HepG2 (cell line): Measurements from ENCODE around the gene ZNF786. TPM values are rescaled to one million over a fixed set of nuclear protein-coding genes. Genes with fewer than 3 reads are reported as not detected.

Experiments
- AHR ChIP-seq: IDR thresholded peaks from 2 replicates; pipeline ENCODE4 v1.6.1; 2018; ENCODE audit warnings: missing genetic modification reagents, missing compliant biosample characterization
- AKNA ChIP-seq: sonication (generic); formaldehyde crosslinking; IDR thresholded peaks from 2 replicates; pipeline ENCODE4 v1.4.0; 2020; ENCODE audit warnings: missing genetic modification reagents, borderline replicate concordance
- BHLHE40 ChIP-seq: IDR thresholded peaks from 2 replicates; pipeline ENCODE4 v1.6.1; 2011; ENCODE audit warnings: low read length, improper control_type of control experiment
- ELF1 ChIP-seq: sonication (generic); formaldehyde crosslinking; IDR thresholded peaks from 2 replicates; pipeline ENCODE4 v1.4.0; 2020; ENCODE audit warnings: missing genetic modification reagents
- ETS1 ChIP-seq: sonication (generic); formaldehyde crosslinking; IDR thresholded peaks from 2 replicates; pipeline ENCODE4 v1.4.0; 2020; ENCODE audit warnings: missing genetic modification reagents
- FOXA3 ChIP-seq: IDR thresholded peaks from 2 replicates; pipeline ENCODE4 v1.6.1; 2016; ENCODE audit warnings: missing genetic modification reagents, missing compliant biosample characterization
- FOXP1 ChIP-seq, 2 experiments: fragments of 450-650 bp in 1 of 2; IDR thresholded peaks; 2 replicates each; pipeline ENCODE4 v1.6.1; 2017 to 2018; ENCODE audit warnings: antibody characterized with exemption in 1 of 2
- KAT8 ChIP-seq: IDR thresholded peaks from 2 replicates; pipeline ENCODE4 v1.6.1; 2016; ENCODE audit warnings: missing genetic modification reagents, missing compliant biosample characterization
- KLF13 ChIP-seq: sonication (generic); formaldehyde crosslinking; IDR thresholded peaks from 2 replicates; pipeline ENCODE4 v1.4.0; 2020; ENCODE audit warnings: mild to moderate bottlenecking, missing genetic modification reagents
- MIXL1 ChIP-seq: IDR thresholded peaks from 2 replicates; pipeline ENCODE4 v1.6.1; 2016
- SMARCE1 ChIP-seq: fragments of 450-650 bp; IDR thresholded peaks from 2 replicates; pipeline ENCODE4 v1.6.1; 2017; ENCODE audit warnings: borderline replicate concordance
- SOX13 ChIP-seq, 3 experiments: fragments of 450-650 bp in 1 of 3; sonication (generic) in 1 of 3; formaldehyde crosslinking in 1 of 3; IDR thresholded peaks in 2 of 3; conservative IDR thresholded peaks in 1 of 3; 2 replicates each; pipeline versions ENCODE4 v1.5.0 to v1.6.1; 2016 to 2020; ENCODE audit warnings: antibody characterized with exemption in 1 of 3, mild to moderate bottlenecking in 1 of 3, missing compliant biosample characterization in 1 of 3, missing genetic modification reagents in 1 of 3, moderate library complexity in 1 of 3
- SRF ChIP-seq: IDR thresholded peaks from 2 replicates; pipeline ENCODE4 v1.6.1; 2011; ENCODE audit warnings: mild to moderate bottlenecking, low read depth, low read length, moderate library complexity
- U2AF2 ChIP-seq: fragments of 200-400 bp; formaldehyde crosslinking; IDR thresholded peaks from 2 replicates; pipeline ENCODE4 v1.6.1; 2017; ENCODE audit warnings: low read depth, mild to moderate bottlenecking, low read length
- ZNF230 ChIP-seq: sonication (generic); formaldehyde crosslinking; IDR thresholded peaks from 2 replicates; pipeline ENCODE4 v1.4.0; 2020; ENCODE audit warnings: mild to moderate bottlenecking, missing genetic modification reagents
- ZNF276 ChIP-seq: sonication (generic); formaldehyde crosslinking; IDR thresholded peaks from 2 replicates; pipeline ENCODE4 v1.4.0; 2020; ENCODE audit warnings: mild to moderate bottlenecking, low read depth, missing genetic modification reagents
- ZNF331 ChIP-seq: sonication (generic); formaldehyde crosslinking; IDR thresholded peaks from 2 replicates; pipeline ENCODE4 v1.4.0; 2020; ENCODE audit warnings: missing genetic modification reagents
- ZNF724P ChIP-seq: sonication (generic); formaldehyde crosslinking; IDR thresholded peaks from 2 replicates; pipeline ENCODE4 v1.8.0; 2022; ENCODE audit warnings: missing genetic modification reagents, borderline replicate concordance
- ZNF770 ChIP-seq: sonication (generic); formaldehyde crosslinking; IDR thresholded peaks from 2 replicates; pipeline ENCODE4 v1.5.0; 2020; ENCODE audit warnings: mild to moderate bottlenecking, missing genetic modification reagents
- polyA plus RNA-seq, 8 experiments: library from polyadenylated mRNA; depleted of rRNA in 3 of 8; stranded (reverse) in 7 of 8; unstranded in 1 of 8; fragments of >200 nt; fragmentation: Illumina TruSeq in 4 of 8; extraction: Trizol in 4 of 8; gene quantifications; 2 replicates each; pipeline versions ENCODE4 v1.2.1 to v1.2.3, GENCODE V29; 2011 to 2016; ENCODE audit warnings: low read depth in 4 of 8, missing spikeins in 1 of 8, mixed read lengths in 1 of 8; ENCODE audit not compliant: insufficient read depth in 1 of 8
- total RNA-seq, 5 experiments: library from RNA; depleted of rRNA; stranded (reverse); fragments of >200 nt; fragmentation: Illumina TruSeq; extraction: Trizol; gene quantifications; 2 replicates each; pipeline ENCODE4 v1.2.3, GENCODE V29; 2016; ENCODE audit warnings: low read depth in 1 of 5

ZNF786 gene
- total and polyA plus RNA-seq, 2 of the 13 experiments (the other 11 are each of a cell fraction or from before 2014, with no cell fraction given), result 2.0 to 4.0 TPM

GRCh38 chr7:149028346-149029109, 62.0 kb downstream of the ZNF786 start, which contains the start of gene PDIA4 (continued):
- TF ChIP-seq AKNA (CRISPR knock-in tag) (no peak), ETS1 (CRISPR knock-in tag) (0 out of 2 replicates have a peak, but pooled peaks have one; percentile 37), KAT8 (CRISPR knock-in tag) (peak; percentile 91), U2AF2 (no peak), MIXL1 (CRISPR knock-in tag) (0 out of 2 replicates have a peak, but pooled peaks have one; percentile 12), ZNF276 (CRISPR knock-in tag) (no peak), FOXA3 (peak; percentile 23; the same call in 1 of the 2 replicates), SMARCE1 (no peak), ZNF770 (CRISPR knock-in tag) (peak; percentile 73), FOXP1 (IDR thresholded peaks at IDR 0.05) (no peak), FOXP1 (CRISPR knock-in tag; IDR thresholded peaks at IDR 0.05) (no peak), SOX13 (IDR thresholded peaks at IDR 0.05) (no peak; the same call in 1 of the 2 replicates), SOX13 (CRISPR knock-in tag; conservative IDR thresholded peaks at IDR 0.05 in 1 of 2, IDR thresholded peaks at IDR 0.05 in 1 of 2) (peak in 1 of 2 experiments; percentile 5; a peak in 1 of 4 replicates), ELF1 (CRISPR knock-in tag) (peak; percentile 56), KLF13 (CRISPR knock-in tag) (0 out of 2 replicates have a peak, but pooled peaks have one; percentile 26), AHR (CRISPR knock-in tag) (no peak), ZNF724P (CRISPR knock-in tag) (peak; percentile 98), SRF (no peak), ZNF230 (CRISPR knock-in tag) (no peak; the same call in 1 of the 2 replicates), BHLHE40 (peak; percentile 70; the same call in 1 of the 2 replicates), ZNF331 (peak; percentile 45)
